ENCODE data around the gene DNAH11.
"Not testable (repeated sequence)": the region's sequence is repeated elsewhere in the genome, so short reads cannot be mapped to it uniquely, and the experiment has no call there.

DNAH11 gene

GRCh38 chr7:21777921-21778320 lies 235.1 kb downstream of the DNAH11 start:
- DNase-seq: no peak

DNA sequence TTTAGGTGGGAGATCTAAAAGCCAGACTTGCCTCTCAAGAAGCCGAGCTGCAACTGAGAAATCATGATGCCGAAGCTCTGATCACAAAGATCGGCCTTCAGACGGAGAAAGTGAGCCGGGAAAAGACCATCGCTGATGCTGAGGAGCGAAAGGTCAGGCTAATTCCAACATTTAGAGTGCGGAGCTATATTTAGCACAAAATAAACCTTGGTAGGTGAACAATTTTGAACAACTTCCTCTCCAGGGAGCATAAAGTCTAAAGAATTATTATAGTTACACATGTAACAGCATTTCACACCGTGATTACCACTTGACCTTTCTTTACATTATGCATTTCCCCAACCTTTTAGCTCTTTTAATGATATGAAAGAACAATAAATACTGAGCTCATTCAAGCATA lies 236.1 kb downstream of the DNAH11 start:
- no peak for DNase-seq

GRCh38 chr7:21782996-21783395 lies 240.2 kb downstream of the DNAH11 start:
- no peak for DNase-seq

DNA sequence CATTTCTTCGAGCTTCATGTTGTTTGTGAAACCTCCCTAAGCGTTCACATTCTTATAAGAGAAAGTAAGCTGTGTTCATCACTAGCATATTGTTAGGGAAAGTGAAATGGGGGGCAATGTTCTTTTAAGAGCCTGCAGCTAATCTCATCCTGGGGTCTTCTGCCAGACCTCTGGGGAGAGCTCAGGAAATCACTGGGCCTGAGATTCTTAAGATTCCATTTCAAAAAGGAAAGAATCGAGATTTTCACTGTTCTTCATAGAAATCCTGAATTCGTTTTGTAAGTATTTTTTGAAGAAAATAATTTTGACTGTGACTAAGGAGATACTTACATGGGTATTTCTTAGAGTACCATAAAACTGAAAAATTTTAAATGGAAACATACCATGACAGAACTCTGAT lies 242.2 kb downstream of the DNAH11 start:
- DNase-seq: no peak

- no peak for DNase-seq
Measured at GRCh38 chr7:21805791-21806190, 263.0 kb downstream of the DNAH11 start.

DNA sequence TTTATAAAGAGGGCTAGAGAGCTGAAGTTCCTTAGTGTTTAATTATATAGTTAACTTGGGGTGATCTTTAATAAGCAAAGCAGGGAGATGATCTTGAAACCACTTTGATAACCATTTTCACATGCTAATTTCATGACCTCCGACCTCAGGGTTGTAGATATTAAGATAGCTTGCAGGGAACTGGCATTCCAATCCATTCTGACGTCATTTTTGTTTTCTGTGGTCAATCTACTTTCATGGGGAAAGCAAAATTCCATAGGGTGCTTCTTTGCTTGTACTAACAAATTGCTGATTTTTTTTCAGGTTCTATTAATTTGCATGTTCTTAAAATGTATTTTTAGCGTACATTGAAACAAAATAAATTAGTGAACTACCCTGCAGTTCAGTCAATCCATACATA lies 263.5 kb downstream of the DNAH11 start:
- DNase-seq: no peak

DNA sequence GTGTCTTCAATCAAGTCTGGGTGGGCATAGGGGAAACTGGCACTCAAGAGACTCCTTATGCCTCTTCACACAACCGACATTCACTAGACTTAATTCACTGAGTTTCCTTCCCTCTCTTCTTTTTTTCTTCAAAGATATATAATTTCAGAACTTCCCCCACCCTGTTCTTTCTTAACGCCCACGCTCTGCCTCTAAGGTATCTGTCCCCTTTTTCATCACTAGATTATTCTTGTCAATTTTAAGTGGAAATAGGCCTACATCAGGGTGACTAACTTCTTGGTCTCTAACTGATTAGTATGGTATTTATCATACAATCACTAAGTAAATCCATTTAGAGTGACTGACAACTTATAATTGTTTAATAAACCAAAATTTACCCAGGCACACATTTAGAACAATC lies 276.2 kb downstream of the DNAH11 start:
- DNase-seq: no peak

GRCh38 chr7:21828841-21829240 lies 286.0 kb downstream of the DNAH11 start:
- DNase-seq: no peak

DNA sequence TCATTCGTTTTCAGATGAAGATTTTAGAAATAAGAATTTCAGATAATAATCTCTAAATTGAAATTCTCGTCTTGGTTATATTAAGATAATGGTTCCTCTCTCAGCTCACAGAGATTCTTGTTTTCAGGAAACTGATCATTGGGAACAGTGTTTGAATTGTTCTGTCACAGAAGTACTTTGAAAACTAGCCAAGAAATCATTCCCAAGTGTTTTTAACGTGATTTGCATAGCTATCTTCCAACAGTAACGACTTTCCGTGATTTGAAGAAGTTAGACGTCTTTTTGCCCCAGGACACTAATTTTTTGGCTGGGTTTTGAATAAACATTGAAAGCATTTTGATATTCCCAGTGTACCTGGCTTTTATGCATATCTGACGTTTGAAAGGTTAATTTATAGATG lies 286.9 kb downstream of the DNAH11 start:
- no peak for DNase-seq

DNA sequence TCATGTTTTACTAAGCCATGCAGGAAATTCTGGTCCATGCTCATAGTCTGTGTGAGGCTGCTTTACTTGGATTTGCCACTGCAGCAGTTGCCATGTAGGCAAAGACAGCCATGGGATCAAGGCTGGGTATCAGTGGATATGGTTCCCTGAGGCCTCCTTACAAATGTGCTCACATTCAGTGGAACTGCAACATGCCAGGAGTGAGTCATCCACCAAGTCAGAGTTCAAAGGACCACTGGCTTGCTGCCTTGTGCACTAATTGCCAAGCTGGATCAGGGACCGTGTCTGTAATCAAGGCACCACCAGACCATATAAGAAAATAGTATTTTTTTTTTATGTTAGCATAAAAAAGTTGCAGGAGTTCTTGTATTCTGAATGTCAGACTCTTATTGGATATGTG lies 301.9 kb downstream of the DNAH11 start:
- no peak for DNase-seq

GRCh38 chr7:21850531-21851285 lies 307.9 kb downstream of the DNAH11 start:
- no peak for DNase-seq

- no peak for DNase-seq
Measured at GRCh38 chr7:21851559-21851967, 308.7 kb downstream of the DNAH11 start.

DNA sequence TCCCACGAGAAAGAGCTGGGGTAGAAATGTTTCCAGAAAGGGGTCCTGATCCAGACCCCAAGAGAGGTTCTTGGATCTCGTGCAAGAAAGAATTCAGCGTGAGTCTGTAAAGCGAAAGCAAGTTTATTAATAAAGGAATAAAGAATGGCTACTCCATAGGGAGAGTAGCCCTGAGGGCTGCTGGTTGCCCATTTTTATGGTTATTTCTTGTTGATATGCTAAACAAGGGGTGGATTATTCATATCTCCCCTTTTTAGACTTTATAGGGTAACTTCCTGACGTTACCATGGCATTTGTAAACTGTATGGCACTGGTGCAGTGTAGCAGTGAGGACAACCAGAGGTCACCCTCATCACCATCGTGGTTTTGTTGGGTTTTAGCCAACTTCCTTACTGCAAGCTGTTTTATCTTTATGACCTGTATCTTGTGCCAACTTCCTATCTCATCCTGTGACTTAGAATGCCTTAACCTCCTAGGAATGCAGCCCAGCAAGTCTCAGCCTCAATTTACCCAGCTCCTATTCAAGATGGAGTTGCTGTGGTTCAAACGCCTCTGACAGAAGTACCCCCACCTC lies 322.9 kb downstream of the DNAH11 start:
- not testable (repeated sequence) for DNase-seq

- DNase-seq: no peak
Measured at GRCh38 chr7:21866731-21867130, 323.9 kb downstream of the DNAH11 start.

DNA sequence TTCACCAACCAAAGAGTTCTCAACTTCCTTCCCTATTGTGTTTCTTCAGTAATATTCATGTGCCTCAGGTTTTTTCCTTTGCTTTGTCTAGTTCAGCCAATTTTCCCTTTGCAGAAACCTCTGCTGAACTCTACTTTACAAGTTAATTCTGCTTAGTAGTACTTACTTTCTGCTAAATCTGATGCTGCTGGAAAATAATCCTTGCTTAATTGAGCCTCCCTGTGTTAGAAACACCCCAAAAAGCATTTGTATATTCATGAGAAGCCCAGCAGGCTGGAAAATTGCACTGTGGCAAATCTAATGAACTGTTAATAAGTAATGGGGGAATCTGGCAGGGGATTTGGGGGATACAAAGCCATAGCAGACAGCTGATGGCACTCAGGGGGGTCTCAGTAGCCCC lies 324.4 kb downstream of the DNAH11 start:
- DNase-seq: no peak

- no peak for DNase-seq
Measured at GRCh38 chr7:21867816-21868575, 325.2 kb downstream of the DNAH11 start.

DNA sequence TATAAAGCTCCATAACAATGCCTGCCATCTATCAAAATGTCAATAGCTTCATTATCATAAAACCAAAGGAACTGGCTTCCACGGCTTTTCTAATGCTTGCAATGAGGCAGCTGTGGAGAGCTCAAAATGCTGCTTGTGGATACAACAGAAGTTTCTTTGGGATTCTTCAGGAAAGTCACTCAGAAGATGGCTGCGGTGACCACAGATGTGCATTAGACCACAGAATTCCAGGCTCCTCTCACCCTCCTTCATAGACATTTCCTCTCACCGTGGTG lies 325.7 kb downstream of the DNAH11 start:
- no peak for DNase-seq

- no peak for DNase-seq
Measured at GRCh38 chr7:21869785-21870402, 327.1 kb downstream of the DNAH11 start.

DNA sequence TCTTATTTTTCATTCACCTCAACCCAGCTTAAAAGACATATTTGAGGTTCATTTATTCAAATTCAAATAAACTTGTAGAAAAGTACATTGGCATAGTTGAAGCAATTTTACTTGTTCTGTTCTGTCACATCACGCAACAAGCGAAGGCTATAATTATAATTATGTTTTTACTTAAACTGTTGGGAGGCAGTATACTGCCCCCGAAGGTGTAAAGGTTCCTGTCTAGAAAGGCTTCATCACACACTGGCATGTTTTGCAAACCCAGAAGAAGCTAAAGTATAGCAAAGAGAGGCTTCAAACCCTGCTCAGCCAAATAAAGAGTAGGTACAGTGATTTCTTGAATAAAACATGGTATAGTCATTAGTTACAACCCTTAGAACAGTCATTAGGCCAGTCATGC lies 340.2 kb downstream of the DNAH11 start:
- DNase-seq: no peak

DNA sequence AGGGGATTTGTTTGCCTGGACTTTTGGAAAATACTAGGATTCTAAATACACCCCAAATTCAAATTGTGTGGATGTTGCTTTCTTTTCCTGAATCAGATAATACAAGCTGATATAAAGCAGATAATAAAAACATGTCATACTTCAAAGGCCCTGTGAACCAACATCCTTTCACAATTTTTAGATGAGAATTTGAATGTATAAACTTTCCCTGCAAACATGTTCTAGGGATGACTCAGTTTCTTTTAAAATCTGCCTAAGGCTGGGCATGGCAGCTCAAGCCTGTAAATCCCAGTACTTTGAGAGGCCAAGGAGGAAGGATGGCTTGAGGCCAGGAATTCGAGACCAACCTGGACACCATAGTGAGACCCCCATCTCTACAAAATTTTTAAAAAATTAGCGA lies 340.7 kb downstream of the DNAH11 start:
- not testable (repeated sequence) for DNase-seq

- no peak for DNase-seq
Measured at GRCh38 chr7:21884496-21884895, 341.7 kb downstream of the DNAH11 start.

DNA sequence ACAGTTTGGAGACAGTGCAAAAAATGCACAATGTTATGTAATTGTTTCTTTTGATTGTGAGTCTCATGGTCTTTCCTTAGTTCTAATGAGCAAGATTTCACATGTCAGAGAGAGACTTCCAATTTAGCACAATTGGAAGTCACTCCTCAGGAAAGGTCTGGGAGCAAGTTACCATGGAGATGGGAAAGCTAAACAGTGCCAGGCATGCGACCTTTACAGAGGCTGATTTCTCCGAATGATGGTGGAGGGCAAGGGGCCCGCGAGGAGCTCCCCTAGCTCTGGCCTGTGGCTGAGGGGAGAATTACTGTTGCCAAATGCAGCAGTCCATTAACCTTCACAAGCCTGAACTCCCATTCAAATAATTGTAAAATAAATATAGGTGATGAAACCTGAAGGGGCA lies 343.6 kb downstream of the DNAH11 start:
- no peak for DNase-seq

- no peak for DNase-seq
Measured at GRCh38 chr7:21887353-21887752, 344.5 kb downstream of the DNAH11 start.

- DNase-seq: no peak
Measured at GRCh38 chr7:21887779-21888178, 344.9 kb downstream of the DNAH11 start.

Measured in activated T-cell treated with anti-CD3 and anti-CD28 coated beads, Interleukin-2, amount 50 U/mL, for 1 hour (primary cell).